Type B pancreatic cell (in vitro differentiated cells): ENCODE measurements around the gene GABRA5. TPM values are rescaled to one million over a fixed set of nuclear protein-coding genes. Genes with fewer than 3 reads are reported as not detected.

Experiments
- DNase-seq: peaks from one replicate; pipeline ENCODE4 v3.0.0; 2021; ENCODE audit warnings: mixed read lengths; ENCODE audit not compliant: unreplicated experiment; ENCODE audit errors: extremely low spot score
- H3K27ac Mint-ChIP-seq: 2 replicates; pipeline ENCODE4 v1.8.0; 2021; ENCODE audit warnings: mild to moderate bottlenecking, mixed read lengths
- H3K27me3 Mint-ChIP-seq: 2 replicates; pipeline ENCODE4 v1.8.0; 2021; ENCODE audit warnings: mixed read lengths
- H3K36me3 Mint-ChIP-seq: 2 replicates; pipeline ENCODE4 v1.8.0; 2021; ENCODE audit warnings: mixed read lengths
- H3K4me1 Mint-ChIP-seq: one replicate; pipeline ENCODE4 v1.8.0; 2021; ENCODE audit warnings: mixed read lengths; ENCODE audit not compliant: unreplicated experiment
- H3K4me3 Mint-ChIP-seq: 2 replicates; pipeline ENCODE4 v1.8.0; 2021; ENCODE audit warnings: mild to moderate bottlenecking, mixed read lengths
- H3K9me3 Mint-ChIP-seq: 2 replicates; pipeline ENCODE4 v1.8.0; 2021; ENCODE audit warnings: mixed read lengths
- CTCF ChIP-seq: fragments of 200-600 bp; sonication (generic); conservative IDR thresholded peaks from 2 replicates; pipeline ENCODE4 v1.5.0; 2021; ENCODE audit warnings: antibody characterized with exemption, mild to moderate bottlenecking
- total RNA-seq: library from RNA; stranded (reverse); gene quantifications from 2 replicates; pipeline ENCODE4 v1.2.1, GENCODE V29; 2021; ENCODE audit warnings: low replicate concordance

Gene GABRA5
- total RNA-seq, 1 donor from 2014 or later, result 3.1 TPM

GRCh38 chr15:26943866-26944265 is 77.0 kb downstream of the GABRA5 start:
- DNase-seq, result no peak
- Mint-ChIP-seq H3K36me3 (no peaks in the 10 kb centered on the region), H3K4me1 (peaks cover 16% of the 10 kb centered on the region), H3K27ac (no peak overlapping the region), H3K27me3 (peaks cover 4% of the 10 kb centered on the region), H3K4me3 (no peak overlapping the region), H3K9me3 (no peaks in the 10 kb centered on the region)
- no peak for TF ChIP-seq CTCF

- Mint-ChIP-seq H3K4me1 (peaks cover 16% of the 10 kb centered on the region), H3K27ac (no peak overlapping the region)
These were observed 78.2 kb downstream of the GABRA5 start for GRCh38 chr15:26945046-26945445.

GRCh38 chr15:26950001-26950400 is 83.1 kb downstream of the GABRA5 start:
- H3K27ac Mint-ChIP-seq, result no peak overlapping the region
- H3K4me1 Mint-ChIP-seq, result no peaks in the 10 kb centered on the region
- peaks cover 9% of the 10 kb centered on the region for H3K27me3 Mint-ChIP-seq
- no peak for TF ChIP-seq CTCF
- no peaks in the 10 kb centered on the region for H3K9me3 Mint-ChIP-seq
- no peaks in the 10 kb centered on the region for H3K36me3 Mint-ChIP-seq
- no peak for DNase-seq
- no peak overlapping the region for H3K4me3 Mint-ChIP-seq

More at GRCh38 chr15:26945046-26945445, 78.2 kb downstream of the GABRA5 start:
- H3K27me3 Mint-ChIP-seq, result peaks cover 5% of the 10 kb centered on the region
- no peak for TF ChIP-seq CTCF
- H3K9me3 Mint-ChIP-seq, result no peaks in the 10 kb centered on the region
- DNase-seq, result no peak
- no peaks in the 10 kb centered on the region for H3K36me3 Mint-ChIP-seq
- H3K4me3 Mint-ChIP-seq, result no peak overlapping the region

GRCh38 chr15:26954403-26954802 is 87.5 kb downstream of the GABRA5 start:
- DNase-seq, result no peak
- Mint-ChIP-seq H3K4me3 (no peak overlapping the region), H3K9me3 (no peaks in the 10 kb centered on the region), H3K27ac (no peak overlapping the region), H3K27me3 (peaks cover 9% of the 10 kb centered on the region), H3K36me3 (no peaks in the 10 kb centered on the region), H3K4me1 (no peaks in the 10 kb centered on the region)
- no peak for TF ChIP-seq CTCF

GRCh38 chr15:26967719-26968269 is 100.9 kb downstream of the GABRA5 start:
- Mint-ChIP-seq H3K9me3 (no peaks in the 10 kb centered on the region), H3K27ac (no peak overlapping the region), H3K4me1 (peaks cover 10% of the 10 kb centered on the region), H3K27me3 (peaks cover 77% of the 10 kb centered on the region), H3K4me3 (peak overlapping the region; percentile 88), H3K36me3 (no peaks in the 10 kb centered on the region)
- no peak for TF ChIP-seq CTCF
- no peak for DNase-seq

- DNase-seq, result no peak
- peaks cover 10% of the 10 kb centered on the region for H3K4me1 Mint-ChIP-seq
- H3K27ac Mint-ChIP-seq, result no peak overlapping the region
- no peaks in the 10 kb centered on the region for H3K36me3 Mint-ChIP-seq
- peak overlapping the region; percentile 72 for H3K4me3 Mint-ChIP-seq
- no peaks in the 10 kb centered on the region for H3K9me3 Mint-ChIP-seq
- TF ChIP-seq CTCF, result no peak
- H3K27me3 Mint-ChIP-seq, result peaks cover 77% of the 10 kb centered on the region
These were observed 101.9 kb downstream of the GABRA5 start for GRCh38 chr15:26968806-26969205.
